Measurements from ENCODE around the gene KRTAP5-4.
"Not testable (repeated sequence)": the region's sequence is repeated elsewhere in the genome, so short reads cannot be mapped to it uniquely, and the experiment has no call there.

KRTAP5-4 gene

DNA sequence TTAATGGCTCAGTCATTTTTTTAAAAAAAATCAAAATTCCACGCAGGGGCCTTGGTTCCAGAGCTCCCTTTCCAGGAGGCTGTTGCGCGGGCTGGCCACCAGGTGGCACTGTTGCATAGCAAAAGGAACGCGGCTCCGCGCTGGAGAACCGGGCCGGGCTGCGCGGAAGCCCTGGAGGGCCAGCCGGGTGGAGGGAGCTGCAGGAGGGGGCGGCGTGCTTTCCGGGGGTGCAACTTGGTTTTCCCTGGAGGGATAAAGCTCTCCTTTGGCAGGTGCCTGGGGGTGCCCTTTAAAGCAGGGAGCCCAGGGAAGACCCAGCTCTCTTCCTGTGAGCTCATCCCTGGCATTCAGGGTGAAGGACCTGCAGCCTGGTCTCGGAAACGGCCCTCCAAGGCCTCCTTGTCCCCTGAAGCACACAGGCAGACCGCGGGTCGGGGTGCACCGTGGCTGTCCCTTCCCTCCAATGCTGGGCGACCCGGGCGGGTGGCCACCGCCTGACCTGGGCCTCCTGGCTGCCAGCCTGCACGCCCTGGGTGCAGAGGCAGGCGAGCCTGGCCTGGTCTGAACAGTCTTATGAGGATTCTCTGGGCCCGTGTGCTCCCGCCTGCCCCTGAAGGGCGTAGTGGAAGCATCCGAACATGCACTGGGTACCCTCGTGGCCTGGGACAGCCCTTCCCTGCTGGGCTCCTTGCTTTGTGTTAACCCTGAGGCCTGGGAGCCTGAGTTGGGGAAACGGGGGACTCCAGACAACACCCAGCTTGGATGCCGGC, 31.0 kb upstream of the KRTAP5-4 start:
- DNase-seq (ENCODE audit: low read depth) = peak; percentile 66

DNA sequence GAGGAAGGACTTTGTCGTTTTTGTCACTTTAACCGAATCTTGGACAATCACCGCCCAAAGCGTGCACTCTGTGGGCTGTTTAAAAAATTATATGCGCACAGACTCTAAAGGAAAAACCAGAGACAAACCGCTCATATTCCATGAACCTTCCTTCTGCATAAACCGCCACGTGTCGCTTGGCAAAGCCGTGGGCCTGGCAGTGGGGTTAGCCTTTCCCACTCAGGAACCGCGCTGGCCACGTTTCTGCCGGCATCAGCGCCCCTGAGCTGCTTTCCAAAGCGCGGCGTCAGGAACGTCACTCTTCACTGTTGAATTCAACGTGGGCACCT, 30.5 kb upstream of the KRTAP5-4 start:
- DNase-seq (ENCODE audit: low read depth) = no peak

DNA sequence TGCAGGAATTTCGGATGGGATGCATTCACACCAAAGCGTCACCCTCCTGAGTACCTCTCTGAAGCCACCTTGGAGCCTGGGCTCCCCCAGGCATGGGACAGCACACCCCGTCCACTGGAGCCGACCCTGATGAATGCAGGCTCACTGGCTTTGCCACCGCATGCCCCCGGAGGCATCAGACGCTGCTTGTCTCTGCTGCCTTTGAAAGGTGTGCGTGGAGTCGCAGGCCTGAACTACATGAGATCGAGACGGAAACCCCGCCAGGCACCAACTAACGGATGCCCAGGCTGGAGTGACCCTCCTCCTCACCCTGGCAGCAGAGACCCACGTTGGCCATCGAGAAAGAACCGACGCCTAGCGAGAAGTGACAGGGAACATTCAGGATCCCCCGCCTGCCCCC, 30.1 kb upstream of the KRTAP5-4 start:
- no peak for DNase-seq (ENCODE audit: low read depth)

DNA sequence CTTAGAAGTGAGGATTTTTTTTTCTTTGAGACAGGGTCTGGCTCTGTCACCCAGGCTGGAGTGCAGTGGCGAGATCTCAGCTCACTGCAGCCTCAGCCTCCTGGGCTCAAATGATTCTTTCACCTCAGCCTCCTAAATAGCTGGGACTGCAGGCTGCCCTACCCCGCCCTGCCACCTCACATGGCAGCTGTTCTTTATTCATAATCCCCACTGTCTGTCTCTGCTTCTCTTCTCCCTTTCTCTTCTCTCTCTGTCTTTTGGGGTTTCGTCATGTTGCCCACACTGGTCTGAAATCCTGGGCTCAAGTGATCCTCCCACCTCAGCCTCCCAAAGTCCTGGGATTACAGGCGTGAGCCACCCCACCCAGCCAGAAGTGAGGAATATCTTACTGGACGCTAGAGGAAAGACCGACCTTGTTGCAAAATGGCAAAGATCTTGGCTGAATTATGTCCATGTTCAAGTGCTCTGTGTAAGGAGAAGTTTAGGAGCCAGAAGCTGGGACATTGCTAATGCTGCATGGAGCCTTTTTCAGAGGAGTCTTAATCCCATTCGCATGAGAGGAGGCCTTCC, 29.6 kb upstream of the KRTAP5-4 start:
- DNase-seq (ENCODE audit: low read depth) = no peak

DNA sequence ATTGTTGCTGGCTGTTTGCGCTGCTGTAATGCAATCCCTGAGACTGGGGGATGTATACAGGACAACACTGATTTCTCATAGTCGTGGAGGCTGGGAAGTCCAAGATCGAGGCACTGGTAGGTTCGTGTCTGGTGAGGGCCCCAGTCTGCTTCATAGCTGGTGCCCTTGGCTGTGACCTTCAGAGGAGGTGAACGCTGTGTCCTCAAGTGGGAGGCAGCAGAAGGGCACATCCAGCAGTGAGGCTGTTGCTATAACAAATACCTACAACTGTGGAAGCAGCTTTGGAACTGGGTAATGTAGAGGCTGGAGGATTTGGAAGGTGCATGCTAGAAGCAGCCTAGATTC, 29.0 kb upstream of the KRTAP5-4 start:
- DNase-seq (ENCODE audit: low read depth) = no peak

DNA sequence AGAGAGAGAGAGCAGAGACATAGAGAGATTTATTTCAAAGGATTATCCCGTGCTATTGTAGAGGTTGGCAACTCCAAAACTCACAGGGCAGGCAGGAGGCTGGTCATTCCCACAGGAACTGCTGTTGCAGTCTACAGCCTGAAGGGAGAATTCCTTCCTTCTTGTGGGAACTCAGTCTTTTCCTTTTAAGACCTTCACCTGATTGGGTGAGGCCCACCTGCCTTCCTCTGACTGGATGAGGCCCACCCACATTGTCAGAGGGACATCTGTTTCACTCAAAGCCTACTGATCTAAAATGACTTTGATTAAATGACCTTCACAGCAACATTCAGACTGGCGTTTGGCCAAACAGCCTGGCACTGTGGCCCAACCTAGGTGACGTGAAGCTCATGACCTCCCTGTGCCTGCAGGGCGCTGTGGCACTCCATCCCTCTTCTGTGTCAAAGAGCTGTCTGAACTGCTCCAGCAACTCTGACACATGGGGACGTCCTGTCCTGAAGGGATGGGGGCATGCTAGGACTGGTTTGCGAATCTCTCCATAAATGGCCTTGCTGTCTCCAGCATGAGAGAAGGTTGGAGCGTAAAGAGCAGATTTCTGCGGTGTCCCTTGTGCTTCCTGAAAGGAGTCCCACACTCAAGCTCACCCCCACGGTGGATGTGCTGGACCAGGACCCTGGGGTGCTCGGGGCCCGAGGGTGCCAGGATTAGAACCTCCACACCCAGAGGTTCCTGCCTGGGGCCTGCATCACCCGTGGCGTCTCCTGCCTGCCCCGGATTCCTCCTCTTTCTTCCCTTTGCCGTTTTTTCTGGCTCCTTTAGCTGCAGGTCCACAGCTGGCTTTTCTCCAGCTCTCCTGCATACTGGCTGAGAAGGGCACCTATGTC, 28.3 kb upstream of the KRTAP5-4 start:
- DNase-seq (ENCODE audit: low read depth) = no peak

DNA sequence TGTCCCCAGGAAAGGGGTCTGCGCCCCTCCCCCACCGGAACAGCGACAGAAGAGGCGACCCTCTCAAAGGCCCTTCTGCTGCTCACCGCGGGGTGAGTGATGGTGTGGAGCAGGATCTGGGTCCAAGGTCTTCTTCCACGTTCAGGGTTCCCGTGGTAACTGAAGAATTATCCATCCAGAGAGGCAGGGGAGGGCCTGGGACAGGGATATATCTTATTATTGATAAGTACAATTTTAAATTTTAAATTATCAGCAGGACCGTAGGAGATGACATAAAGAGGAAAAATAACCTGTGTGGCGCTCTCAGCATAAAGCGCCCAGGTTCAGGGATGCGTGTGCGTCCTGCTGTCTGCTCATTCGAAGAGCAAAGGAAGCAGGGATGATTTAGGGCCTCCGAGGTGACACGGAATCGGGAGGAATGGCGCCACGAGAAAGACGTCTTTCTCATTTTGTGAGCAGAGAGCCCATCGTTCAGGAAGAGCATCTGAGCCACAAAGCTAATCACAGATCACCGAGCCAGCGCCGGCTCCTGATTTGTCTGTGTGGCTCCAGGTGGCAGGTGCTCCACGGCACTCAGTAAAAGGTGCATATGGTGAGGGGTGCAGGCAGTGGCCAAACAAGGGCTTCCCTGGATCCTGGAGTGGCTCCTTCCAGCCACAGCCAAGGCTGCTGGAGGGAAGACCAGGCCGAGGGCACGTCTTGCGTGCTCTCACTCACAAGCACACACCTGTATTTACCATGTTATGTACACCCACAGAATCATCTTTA, 26.9 kb upstream of the KRTAP5-4 start:
- DNase-seq (ENCODE audit: low read depth) = no peak

DNA sequence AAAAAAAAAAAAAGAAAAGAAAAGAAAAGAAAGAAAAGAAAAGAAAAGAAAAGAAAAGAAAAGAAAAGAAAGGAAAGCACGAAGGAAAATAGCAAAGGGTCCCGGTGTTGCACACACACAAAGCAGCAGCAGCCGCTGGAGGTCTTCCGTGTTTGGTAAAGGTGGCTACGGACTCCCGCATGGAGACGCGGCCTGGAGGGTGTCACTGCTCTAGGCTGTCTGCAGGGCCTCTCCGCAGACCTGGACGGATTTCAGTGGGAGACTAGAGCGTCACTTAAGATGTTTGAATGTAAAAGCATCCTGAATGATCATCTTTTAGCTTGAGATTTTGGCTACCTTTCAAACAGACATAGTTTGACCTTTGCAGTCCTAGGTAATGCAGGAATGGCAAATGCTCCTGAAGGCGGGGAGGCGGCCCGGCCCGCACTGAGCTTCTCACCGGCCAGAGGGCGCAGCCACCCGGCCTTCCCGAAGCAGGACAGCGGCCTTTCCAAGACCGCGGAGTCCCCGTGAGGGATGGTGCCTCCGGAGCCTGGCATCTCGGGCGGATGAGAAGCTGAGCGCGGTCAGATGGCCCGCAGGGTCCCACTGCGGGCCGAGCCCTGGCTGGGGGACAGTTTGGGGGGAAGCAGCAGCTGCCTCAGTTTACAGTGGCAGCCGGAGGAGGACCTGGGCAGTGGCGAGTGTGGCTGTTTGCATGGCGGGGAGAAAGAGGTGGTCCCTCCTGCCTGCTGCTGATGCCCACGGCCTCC, 26.1 kb upstream of the KRTAP5-4 start:
- DNase-seq (ENCODE audit: low read depth) = no peak

DNA sequence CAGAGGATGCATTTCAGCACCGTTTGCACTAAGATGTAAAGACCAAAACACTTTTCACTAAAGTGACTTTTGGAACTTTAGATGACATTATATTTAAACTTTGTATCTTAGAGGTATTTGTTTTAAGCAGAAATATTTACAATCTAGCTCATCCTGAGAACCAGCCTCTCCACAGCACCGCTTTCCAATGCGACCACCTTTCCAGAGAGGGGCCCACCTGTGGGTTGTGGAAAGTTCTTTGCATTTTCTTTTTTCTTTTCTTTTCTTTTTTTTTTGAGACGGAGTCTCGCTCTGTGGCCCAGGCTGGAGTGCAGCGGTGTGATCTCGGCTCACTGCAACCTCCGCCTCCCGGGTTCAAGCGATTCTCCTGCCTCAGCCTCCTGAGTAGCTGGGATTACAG, 24.6 kb upstream of the KRTAP5-4 start:
- DNase-seq (ENCODE audit: low read depth) = not testable (repeated sequence)

DNA sequence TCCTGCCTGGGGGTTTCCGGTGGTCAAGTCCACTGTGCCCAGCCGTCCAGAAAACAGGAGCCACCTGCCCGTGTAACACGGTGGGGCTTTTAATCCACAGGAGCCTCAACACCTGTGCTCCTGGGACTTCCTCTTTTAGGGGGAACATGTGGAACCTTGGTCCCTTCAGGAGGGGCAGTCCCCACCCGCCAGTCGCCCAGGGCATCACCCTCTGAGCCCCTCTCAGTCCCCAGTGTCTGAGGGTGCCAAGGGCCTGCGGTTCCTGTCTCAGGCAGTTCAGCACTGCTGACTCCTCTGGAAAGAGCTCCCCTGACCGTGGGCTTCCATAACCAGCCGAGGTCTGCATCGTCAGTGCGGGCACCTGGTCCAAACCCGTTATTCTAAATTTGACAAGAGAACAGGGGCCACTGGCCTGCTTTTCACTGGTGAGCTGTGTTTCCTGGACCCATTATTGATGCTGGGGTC, 23.5 kb upstream of the KRTAP5-4 start:
- no peak for DNase-seq (ENCODE audit: low read depth)

DNA sequence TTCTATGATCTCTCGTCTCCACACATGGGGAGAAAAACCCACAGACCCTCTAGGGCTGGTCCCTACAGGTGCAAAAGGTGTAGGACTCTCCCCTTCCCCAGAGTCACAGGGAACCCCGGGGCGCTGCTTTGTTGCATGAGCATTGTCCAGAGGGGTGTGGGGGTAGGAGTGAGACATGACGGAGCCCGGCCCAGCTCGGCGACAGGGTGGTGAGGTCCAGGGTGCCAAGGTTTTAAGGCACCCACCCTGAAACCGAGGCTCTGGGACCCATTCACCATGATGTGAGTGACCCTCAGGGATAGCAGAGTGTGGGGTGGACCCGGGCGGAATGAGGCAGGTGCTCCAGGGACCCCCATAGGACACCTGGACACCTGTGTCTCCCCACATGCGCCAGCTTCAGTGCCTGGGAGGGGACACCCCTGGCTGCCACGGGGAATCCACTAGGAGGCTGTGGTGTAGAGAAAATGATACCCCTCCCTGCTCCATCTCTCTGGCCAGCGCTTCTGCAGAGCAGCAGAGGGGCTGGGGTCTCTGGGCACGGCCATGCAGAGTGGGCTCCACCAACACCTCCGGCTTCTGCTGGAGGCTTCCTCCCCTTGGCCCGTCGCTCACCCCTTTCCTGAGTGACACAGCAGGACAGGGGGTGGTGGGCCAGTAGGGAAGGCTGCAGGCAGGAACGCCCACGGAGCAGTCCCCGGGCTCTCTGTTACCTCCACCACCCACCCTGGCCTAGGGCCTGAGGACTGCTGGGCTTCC, 22.8 kb upstream of the KRTAP5-4 start:
- no peak for DNase-seq (ENCODE audit: low read depth)

DNA sequence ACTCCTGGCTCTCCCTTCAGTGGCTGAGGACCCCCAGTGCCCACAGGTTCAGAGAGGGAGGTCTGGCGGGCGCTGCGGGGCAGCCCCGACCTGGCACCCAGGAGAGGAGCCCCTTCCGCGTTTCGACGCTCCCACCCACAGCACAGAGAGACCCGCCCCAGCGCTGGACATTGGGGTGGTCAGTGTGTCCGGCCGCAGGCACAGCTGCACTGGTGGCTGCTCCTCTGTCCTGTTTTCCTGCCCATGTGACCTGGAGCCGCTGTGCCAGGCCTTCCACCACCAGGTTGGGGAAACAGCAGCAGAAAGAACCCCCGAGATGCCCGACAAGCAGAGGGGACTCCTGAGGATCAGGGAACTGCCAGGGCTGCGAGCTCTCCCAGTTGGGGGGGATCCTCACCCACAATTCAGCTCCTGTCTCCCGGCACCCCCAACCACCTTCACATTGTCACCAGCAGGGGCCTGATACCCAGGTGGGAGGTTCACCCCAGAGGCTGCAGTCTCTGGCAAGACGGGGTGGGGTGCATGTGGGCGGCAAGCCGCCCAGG, 21.3 kb upstream of the KRTAP5-4 start:
- no peak for DNase-seq (ENCODE audit: low read depth)

DNA sequence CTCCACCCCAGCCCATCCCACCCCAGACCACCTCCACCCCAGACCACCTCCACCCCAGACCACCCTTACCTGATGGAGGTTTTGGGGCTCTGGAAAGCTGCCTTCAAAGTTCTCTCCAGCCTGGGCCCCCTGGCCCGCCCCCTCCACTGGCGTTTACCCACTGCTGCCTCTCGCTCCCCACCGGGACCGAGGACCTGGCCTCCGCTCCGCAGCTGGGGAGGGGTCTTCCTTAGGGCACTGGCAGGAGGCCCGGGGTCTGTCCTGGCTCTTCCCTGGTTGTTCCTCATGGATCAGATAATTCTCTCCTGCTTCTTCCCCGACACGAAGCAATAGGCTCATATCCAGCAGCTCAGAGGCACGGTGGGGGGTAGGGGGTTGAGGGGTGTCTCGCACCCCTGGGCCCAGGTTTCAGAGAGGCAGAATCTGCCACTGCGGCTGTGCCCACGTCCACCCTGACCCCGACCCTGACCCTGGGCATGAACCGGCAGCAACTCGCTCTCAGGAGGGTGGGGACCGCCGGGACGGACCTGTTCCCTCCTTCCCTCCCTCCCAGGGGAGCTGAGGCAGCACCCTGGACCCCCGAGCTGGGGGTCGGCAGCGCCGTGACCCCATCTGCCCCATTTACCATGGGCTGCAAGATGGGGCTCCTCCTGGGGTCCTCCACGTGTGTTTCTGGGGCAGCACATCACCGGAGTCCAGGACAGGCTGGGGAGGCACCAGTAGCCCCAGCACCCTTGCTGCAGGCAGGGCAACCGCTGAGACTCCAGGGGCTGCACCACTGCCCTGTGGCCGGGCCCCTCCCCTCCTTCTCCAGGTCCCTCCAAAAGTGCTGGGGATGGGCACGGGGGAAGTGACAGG, 20.6 kb upstream of the KRTAP5-4 start:
- no peak for DNase-seq (ENCODE audit: low read depth)

DNA sequence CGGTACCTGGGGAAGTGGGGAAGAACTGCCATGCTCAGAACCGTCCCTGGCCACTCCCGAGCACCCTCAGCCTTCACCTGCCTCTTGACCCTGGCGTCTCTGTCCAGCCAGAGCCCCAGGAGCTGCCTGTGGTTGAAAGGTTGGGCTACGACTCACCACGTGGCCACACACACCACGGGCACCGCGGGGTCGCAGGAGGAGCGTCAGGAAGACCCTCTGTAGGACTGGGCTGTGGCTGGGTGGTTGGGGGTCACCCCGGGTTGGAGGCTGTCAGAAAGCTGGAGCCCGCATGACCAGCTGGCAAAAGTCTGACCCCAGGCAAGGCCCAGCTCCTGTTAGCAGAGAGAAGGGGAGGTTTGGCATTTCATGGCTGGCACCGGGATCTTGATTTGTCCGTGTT, 19.2 kb upstream of the KRTAP5-4 start:
- no peak for DNase-seq (ENCODE audit: low read depth)

DNA sequence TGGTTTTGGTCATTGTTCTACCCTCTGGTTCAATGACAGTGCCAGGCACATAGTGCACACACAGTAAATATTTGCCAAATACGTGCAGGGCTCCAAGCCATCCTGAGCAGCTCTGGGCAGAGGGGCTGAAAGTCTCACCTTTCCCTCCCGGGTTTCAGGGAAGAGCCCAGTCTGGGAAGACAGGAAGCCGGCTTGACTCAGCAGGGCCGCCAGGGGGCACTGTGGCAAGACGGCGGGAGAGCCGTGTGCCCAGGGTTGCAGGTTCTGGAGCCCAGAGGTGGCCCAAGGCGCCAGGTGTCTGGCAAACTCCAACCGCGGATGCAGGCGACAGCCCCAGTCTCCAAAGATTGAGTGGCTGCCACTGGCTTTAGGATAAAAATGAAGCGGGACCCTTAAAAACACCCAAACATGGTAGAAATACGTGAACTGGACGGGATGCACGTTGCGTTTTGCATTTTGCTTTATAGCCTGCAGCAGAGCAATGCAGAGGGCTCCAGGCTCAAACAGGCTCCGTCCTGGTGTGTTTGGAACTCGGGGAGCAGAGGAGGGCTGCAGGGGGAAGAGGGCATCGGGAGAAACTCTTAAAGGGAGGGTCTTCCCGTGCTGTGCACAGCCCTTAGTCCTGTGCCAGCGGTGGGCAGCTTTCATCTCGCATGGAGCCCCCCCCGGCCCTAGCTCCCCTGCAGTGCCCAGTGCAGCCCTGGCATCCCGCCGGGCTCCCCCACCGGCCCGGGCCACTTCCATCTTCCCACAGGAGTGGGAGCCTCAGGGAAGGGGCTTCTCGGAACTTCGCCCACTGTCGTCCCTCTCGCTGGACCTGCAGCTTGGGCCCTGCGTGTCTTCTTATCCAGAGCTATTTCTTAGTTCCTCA, 18.4 kb upstream of the KRTAP5-4 start:
- DNase-seq (ENCODE audit: low read depth) = peak; percentile 20

DNA sequence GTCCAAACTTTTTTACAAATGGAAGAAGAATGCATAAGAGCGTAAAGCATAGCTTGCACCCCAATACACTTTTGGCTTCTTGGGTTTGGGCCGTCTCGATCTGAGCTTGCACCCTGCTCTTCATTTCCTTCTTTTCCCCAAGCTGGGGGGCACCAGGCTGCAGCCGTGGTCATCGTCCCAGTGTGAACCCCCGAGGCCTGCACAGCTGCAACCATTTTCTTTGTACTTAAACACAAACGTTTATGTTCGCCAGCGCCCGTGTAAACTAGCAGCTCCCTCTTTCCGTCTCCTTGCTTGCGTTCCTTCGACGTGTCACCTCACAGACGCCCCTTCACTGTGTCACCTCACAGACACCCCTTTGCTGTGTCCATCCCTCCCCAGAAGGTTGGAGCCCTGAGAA, 17.7 kb upstream of the KRTAP5-4 start:
- DNase-seq (ENCODE audit: low read depth) = no peak

DNA sequence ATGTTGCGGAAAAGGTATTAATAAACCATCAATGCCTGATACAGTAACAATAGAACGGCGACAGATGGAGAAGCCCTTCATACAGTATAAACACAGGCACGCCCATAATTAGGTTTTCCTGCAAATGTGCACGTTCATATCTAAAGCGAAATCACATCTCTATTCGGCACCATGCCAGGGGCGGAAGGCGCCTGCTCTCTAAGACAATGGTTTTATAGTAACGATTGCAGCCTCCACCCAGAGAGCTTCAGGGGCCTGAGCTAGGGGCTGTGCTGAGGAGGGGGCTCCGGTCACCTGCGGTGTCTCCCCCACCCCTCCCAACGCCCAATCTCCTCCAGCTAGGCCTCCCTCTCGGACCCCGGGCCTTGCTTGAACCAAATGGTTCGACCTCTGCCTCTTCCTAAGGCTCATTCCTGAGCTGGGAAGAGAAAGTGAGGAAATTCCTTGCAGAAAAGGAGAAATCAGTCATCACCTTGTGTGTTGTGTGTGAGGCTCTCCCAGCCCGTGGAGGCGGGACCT, 17.2 kb upstream of the KRTAP5-4 start:
- DNase-seq (ENCODE audit: low read depth) = no peak

DNA sequence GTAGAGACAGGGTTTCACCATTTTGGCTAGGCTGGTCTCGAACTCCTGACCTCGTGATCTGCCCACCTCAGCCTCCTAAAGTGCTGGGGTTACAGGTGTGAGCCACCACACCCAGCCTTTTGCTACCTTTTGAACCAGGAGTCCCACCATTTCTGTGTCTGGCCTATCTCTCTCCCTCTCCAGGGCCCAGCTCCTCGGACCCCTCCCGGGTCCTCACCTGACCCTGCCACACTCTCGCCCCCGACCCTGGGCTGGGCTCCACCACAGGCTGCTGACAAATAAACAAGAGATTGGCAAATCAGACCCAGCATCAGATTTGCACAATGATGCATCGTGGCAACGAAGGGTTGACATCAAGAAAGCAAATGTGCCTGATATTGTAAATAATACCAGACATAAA, 16.4 kb upstream of the KRTAP5-4 start:
- DNase-seq (ENCODE audit: low read depth) = no peak

Measured in activated T-cell treated with anti-CD3 and anti-CD28 coated beads for 48 hours (primary cell).